Thyroid gland (tissue), 4 donors: ENCODE results near the gene TENM3. TPM values are rescaled to one million over a fixed set of nuclear protein-coding genes. Genes with fewer than 3 reads are reported as not detected.

Experiments
- DNase-seq, 2 donors: peaks; one replicate each; pipeline ENCODE4 v3.0.0-alpha.2; 2019
- H3K27ac ChIP-seq, 3 donors: fragments of 200-600 bp; sonication (generic); 1 replicate in 2 of 3; 2 replicates in 1 of 3; pipeline ENCODE4 v1.5.1; 2016 to 2019; ENCODE audit warnings: mild to moderate bottlenecking in 1 of 3, moderate library complexity in 1 of 3
- H3K27me3 ChIP-seq: fragments of 200-600 bp; sonication (generic); one replicate; pipeline ENCODE4 v1.5.1; 2019
- H3K36me3 ChIP-seq, 2 donors: fragments of 200-600 bp; sonication (generic); one replicate each; pipeline ENCODE4 v1.5.1; 2016 to 2019
- H3K4me1 ChIP-seq, 2 donors: fragments of 200-600 bp; sonication (generic); one replicate each; pipeline ENCODE4 v1.5.1; 2017 to 2019
- H3K4me3 ChIP-seq, 3 donors: fragments of 200-600 bp; sonication (generic); replicated peaks in 1 of 3; 1 replicate in 2 of 3; 2 replicates in 1 of 3; pipeline ENCODE4 v1.5.1; 2016; ENCODE audit warnings: mild to moderate bottlenecking in 1 of 3
- H3K9me3 ChIP-seq: fragments of 200-600 bp; sonication (generic); one replicate; pipeline ENCODE4 v1.5.1; 2017
- CTCF ChIP-seq, 6 experiments: fragments of 200-600 bp in 3 of 6; fragments of 450-650 bp in 3 of 6; sonication (generic) in 3 of 6; IDR thresholded peaks; one replicate each; pipeline ENCODE4 v1.5.1; 2016 to 2019; ENCODE audit warnings: antibody characterized with exemption in 6 of 6, mild to moderate bottlenecking in 2 of 6, inconsistent platforms in 1 of 6, moderate library complexity in 1 of 6
- POLR2A ChIP-seq, 2 donors: fragments of 450-650 bp; IDR thresholded peaks; one replicate each; pipeline ENCODE4 v1.6.1; 2017; ENCODE audit warnings: antibody characterized with exemption in 2 of 2, mild to moderate bottlenecking in 2 of 2, moderate library complexity in 1 of 2
- WGBS, 2 donors: methylation state at CpG; one replicate each; pipeline ENCODE4 v1.1.5; 2017; 5-methylcytosine and 5-hydroxymethylcytosine counted together
- intact Hi-C: fragments of 100-400 bp; cut with DNase I; formaldehyde crosslinking; loops from one replicate; pipeline ENCODE4 v1.15.1; 2023
- total RNA-seq, 4 donors: library from RNA; depleted of rRNA; stranded (reverse); fragments of >200 nt; gene quantifications; one replicate each; pipeline ENCODE4 v1.2.3, GENCODE V29; 2016

TENM3 gene
- total RNA-seq, 4 donors from 2014 or later = 41.8 to 82.2 (median 68.1) TPM

GRCh38 chr4:182746876-182747275, 503.7 kb downstream of the TENM3 start:
- no peak for DNase-seq
- intact Hi-C loops = no loop called here
- Histone ChIP-seq H3K36me3 (no peaks in the 10 kb centered on the region), H3K27me3 (no peaks in the 10 kb centered on the region), H3K9me3 (no peaks in the 10 kb centered on the region), H3K4me1 (peaks cover 0 to 3% of the 10 kb centered on the region in 2 donors), H3K27ac (no peak overlapping the region), H3K4me3 (no peak overlapping the region)
- 93 to 94% methylated on average over 4 of the region's 4 CpGs for WGBS, 2 donors
- TF ChIP-seq CTCF (IDR thresholded peaks at IDR 0.05) = no peak

GRCh38 chr4:182748283-182748682, 505.1 kb downstream of the TENM3 start:
- H3K36me3 ChIP-seq = no peaks in the 10 kb centered on the region
- 79 to 89% methylated on average over 8 of the region's 8 CpGs for WGBS, 2 donors
- no peak overlapping the region for H3K4me3 ChIP-seq
- no peak for TF ChIP-seq POLR2A (IDR thresholded peaks at IDR 0.05)
- no peak for TF ChIP-seq CTCF (IDR thresholded peaks at IDR 0.05)
- peaks cover 0 to 3% of the 10 kb centered on the region in 2 donors for H3K4me1 ChIP-seq
- H3K9me3 ChIP-seq = no peaks in the 10 kb centered on the region
- intact Hi-C loops = no loop called here
- no peaks in the 10 kb centered on the region for H3K27me3 ChIP-seq
- no peak overlapping the region for H3K27ac ChIP-seq
- no peak for DNase-seq

- Histone ChIP-seq H3K27ac (no peak overlapping the region), H3K4me1 (peaks cover 0 to 3% of the 10 kb centered on the region in 2 donors), H3K4me3 (no peak overlapping the region), H3K9me3 (no peaks in the 10 kb centered on the region), H3K27me3 (no peaks in the 10 kb centered on the region), H3K36me3 (no peaks in the 10 kb centered on the region)
- no peak for TF ChIP-seq POLR2A (IDR thresholded peaks at IDR 0.05)
- TF ChIP-seq CTCF (IDR thresholded peaks at IDR 0.05) = no peak
- intact Hi-C loops = no loop called here
- DNase-seq = no peak
- 81 to 91% methylated on average over 2 of the region's 2 CpGs for WGBS, 2 donors
Measured at GRCh38 chr4:182748949-182749348, 505.7 kb downstream of the TENM3 start.

DNA sequence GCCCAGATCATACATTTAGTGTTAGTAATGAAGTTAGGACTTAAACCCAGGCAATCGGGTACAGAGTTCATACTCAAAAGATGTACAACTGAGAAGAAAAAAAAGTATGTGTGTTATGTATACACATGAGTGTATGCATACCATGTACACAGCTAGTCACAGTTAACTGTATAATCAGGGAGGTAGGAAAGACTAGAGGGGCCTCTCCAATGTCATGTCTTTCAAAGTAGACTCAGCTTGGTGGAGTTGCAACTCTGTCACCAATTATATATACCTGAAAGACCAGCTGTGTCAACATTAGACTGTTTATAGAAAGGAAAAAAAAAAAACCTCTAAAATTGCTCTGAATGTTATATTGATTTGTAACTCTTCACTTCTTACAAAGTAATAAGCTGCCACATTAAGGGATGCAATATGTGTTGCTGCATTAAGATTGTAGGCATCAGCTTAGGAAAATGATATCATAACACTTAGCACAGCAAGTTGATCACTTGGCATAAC, 506.5 kb downstream of the TENM3 start:
- no peak overlapping the region for H3K4me3 ChIP-seq
- WGBS, 2 donors = 88 to 92% methylated on average over 1 of the region's 1 CpG
- no peak for DNase-seq
- H3K36me3 ChIP-seq = peaks cover 0 to 3% of the 10 kb centered on the region in 2 donors
- intact Hi-C loops = no loop called here
- no peaks in the 10 kb centered on the region for H3K9me3 ChIP-seq
- no peak overlapping the region for H3K27ac ChIP-seq
- H3K27me3 ChIP-seq = no peaks in the 10 kb centered on the region
- TF ChIP-seq POLR2A (IDR thresholded peaks at IDR 0.05) (no peak), CTCF (IDR thresholded peaks at IDR 0.05) (no peak)
- peaks cover 0 to 3% of the 10 kb centered on the region in 2 donors for H3K4me1 ChIP-seq

- 87% methylated on average over 2 of the region's 2 CpGs for WGBS, 2 donors
- Histone ChIP-seq H3K27ac (no peak overlapping the region), H3K4me3 (no peak overlapping the region), H3K4me1 (peaks cover 0 to 3% of the 10 kb centered on the region in 2 donors), H3K27me3 (no peaks in the 10 kb centered on the region), H3K9me3 (no peaks in the 10 kb centered on the region), H3K36me3 (peaks cover 0 to 7% of the 10 kb centered on the region in 2 donors)
- TF ChIP-seq CTCF (IDR thresholded peaks at IDR 0.05) (no peak), POLR2A (IDR thresholded peaks at IDR 0.05) (no peak)
- no peak for DNase-seq
- intact Hi-C loops = no loop called here
Measured at GRCh38 chr4:182752158-182752910, 509.1 kb downstream of the TENM3 start.
